ENCODE results near the gene UNC5C. TPM values are rescaled to one million over a fixed set of nuclear protein-coding genes. Genes with fewer than 3 reads are reported as not detected.

Gene UNC5C
- total RNA-seq, 2 experiments from 2014 or later = not detected

DNA sequence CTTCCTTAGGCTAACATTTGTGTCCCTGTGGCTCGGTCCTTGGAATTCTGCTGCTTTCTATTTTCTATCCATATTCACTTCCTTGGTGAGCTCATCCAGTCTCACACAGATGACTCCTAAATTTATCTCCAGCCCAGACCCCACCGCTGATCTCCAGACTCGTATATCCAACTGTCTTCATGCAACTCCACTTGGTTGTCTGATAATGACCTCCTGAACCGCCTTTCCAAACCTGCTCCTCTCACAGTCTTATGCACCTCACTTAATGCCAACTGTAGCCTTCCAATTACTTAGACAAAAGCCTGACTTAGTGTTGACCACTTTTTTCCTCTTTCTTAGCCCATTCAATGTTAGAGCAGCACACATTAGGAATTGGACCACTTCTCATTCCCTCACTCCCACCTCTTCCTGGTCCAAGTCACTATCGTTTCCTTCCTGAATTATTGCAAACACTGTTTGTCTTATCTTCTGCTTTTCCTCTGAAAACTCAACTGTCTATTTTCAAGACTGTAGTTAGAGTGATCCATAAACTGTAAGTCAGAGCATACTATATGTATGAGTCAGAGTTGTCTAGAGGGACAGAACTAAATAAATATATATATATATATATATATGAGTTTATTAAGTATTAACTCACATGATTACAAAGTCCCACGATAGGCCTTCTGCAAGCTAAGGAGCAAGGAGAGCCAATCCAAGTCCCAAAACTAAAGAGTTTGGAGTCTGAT lies 292.5 kb downstream of the UNC5C start:
- H3K4me1 ChIP-seq (ENCODE audit: insufficient read depth, low read length) = no peaks in the 10 kb centered on the region
- H3K36me3 ChIP-seq (ENCODE audit: insufficient read depth, low read length) = no peaks in the 10 kb centered on the region
- ChIA-PET CTCF (no interaction called here), POLR2A (no interaction called here)
- H3K27ac ChIP-seq (ENCODE audit: low read depth in 1 of 2, low read length in 2 of 2) = no peak overlapping the region
- no peaks in the 10 kb centered on the region for H3K4me1 Mint-ChIP-seq (ENCODE audit: low read depth)
- H3K27ac Mint-ChIP-seq = no peak overlapping the region
- DNase-seq (no peak), ATAC-seq (ENCODE audit: poor library complexity) (no peak)
- no peaks in the 10 kb centered on the region for H3K9me3 ChIP-seq (ENCODE audit: control insufficient read depth in 1 of 2, insufficient read depth in 1 of 2, low read length in 2 of 2)
- H3K4me3 Mint-ChIP-seq = no peak overlapping the region
- H3K27me3 Mint-ChIP-seq = no peaks in the 10 kb centered on the region
- TF ChIP-seq, protein P1, sequence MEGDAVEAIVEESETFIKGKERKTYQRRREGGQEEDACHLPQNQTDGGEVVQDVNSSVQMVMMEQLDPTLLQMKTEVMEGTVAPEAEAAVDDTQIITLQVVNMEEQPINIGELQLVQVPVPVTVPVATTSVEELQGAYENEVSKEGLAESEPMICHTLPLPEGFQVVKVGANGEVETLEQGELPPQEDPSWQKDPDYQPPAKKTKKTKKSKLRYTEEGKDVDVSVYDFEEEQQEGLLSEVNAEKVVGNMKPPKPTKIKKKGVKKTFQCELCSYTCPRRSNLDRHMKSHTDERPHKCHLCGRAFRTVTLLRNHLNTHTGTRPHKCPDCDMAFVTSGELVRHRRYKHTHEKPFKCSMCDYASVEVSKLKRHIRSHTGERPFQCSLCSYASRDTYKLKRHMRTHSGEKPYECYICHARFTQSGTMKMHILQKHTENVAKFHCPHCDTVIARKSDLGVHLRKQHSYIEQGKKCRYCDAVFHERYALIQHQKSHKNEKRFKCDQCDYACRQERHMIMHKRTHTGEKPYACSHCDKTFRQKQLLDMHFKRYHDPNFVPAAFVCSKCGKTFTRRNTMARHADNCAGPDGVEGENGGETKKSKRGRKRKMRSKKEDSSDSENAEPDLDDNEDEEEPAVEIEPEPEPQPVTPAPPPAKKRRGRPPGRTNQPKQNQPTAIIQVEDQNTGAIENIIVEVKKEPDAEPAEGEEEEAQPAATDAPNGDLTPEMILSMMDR (IDR thresholded peaks at IDR 0.05) = no peak
- no peaks in the 10 kb centered on the region for H3K27me3 ChIP-seq (ENCODE audit: control insufficient read depth in 1 of 2, insufficient read depth in 2 of 2, low read length in 2 of 2)
- H3K36me3 Mint-ChIP-seq (ENCODE audit: low read depth) = no peaks in the 10 kb centered on the region
- intact Hi-C loops (cut with DNase I, micrococcal nuclease) = no loop called here
- H3K4me3 ChIP-seq (ENCODE audit: low read length) = no peak overlapping the region
- no peaks in the 10 kb centered on the region for H3K9me3 Mint-ChIP-seq

DNA sequence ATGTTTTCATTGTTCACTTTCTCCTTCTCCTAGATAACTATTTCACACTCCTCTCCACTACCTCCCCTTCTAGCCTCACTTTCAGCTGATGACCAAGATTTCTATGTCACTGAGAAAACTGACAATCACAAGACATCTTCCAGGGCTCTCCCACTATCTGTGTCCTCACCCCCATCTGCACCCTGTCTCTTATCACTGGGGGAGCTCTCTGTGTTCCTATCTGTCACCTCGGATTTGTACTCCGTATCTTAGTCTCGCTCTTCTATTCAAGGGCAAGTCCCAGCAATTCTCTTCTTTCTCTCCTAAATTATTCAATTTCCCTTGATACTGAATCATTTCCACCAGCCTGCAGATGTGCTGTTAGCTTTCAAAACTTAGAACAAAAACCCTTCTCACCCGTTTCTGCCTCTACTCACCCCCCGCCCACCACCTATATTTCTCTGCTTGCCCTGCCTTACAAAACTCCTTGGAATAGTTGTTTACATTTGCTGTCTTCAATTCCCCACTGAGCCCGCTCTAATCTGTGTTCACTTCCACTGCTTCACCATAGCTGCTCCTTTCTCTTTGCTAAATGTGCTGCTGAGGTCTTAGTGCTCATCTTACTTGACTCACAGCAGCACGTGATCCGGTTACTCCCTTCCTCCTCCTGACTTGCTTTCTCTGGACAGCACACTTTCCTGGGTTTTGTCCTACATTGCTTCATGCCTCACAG lies 293.2 kb downstream of the UNC5C start:
- H3K27ac ChIP-seq (ENCODE audit: low read depth in 1 of 2, low read length in 2 of 2) = no peak overlapping the region
- ATAC-seq (ENCODE audit: poor library complexity) (no peak), DNase-seq (no peak)
- no peak overlapping the region for H3K27ac Mint-ChIP-seq
- no peaks in the 10 kb centered on the region for H3K36me3 Mint-ChIP-seq (ENCODE audit: low read depth)
- H3K36me3 ChIP-seq (ENCODE audit: insufficient read depth, low read length) = no peaks in the 10 kb centered on the region
- TF ChIP-seq, protein P1 (IDR thresholded peaks at IDR 0.05) = no peak
- H3K4me1 ChIP-seq (ENCODE audit: insufficient read depth, low read length) = no peaks in the 10 kb centered on the region
- no peaks in the 10 kb centered on the region for H3K9me3 ChIP-seq (ENCODE audit: control insufficient read depth in 1 of 2, insufficient read depth in 1 of 2, low read length in 2 of 2)
- no peak overlapping the region for H3K4me3 ChIP-seq (ENCODE audit: low read length)
- POLR2A ChIA-PET = no interaction called here
- no peaks in the 10 kb centered on the region for H3K4me1 Mint-ChIP-seq (ENCODE audit: low read depth)
- no peak overlapping the region for H3K4me3 Mint-ChIP-seq
- no peaks in the 10 kb centered on the region for H3K9me3 Mint-ChIP-seq
- CTCF ChIA-PET = no interaction called here
- no peaks in the 10 kb centered on the region for H3K27me3 ChIP-seq (ENCODE audit: control insufficient read depth in 1 of 2, insufficient read depth in 2 of 2, low read length in 2 of 2)
- no peaks in the 10 kb centered on the region for H3K27me3 Mint-ChIP-seq
- intact Hi-C loops (cut with DNase I, micrococcal nuclease) = no loop called here

DNA sequence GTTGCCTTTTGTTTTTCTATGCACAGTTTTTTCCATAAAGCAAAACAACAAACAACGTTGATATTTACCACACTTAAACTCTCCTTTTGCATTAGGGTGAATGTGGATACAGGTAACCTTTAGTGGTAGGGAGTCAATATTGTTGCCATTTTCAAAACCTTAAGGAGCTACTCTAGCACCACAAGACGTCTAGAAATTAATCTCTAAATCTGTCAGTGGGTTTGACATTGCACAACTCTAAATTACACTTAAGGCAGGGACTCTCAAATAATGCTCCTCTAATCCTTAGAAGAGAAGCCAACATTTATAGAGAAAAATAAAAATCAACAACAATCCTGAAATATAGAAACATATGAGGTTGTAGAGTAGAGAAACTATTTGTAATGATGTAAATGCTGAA lies 297.2 kb downstream of the UNC5C start:
- CTCF ChIA-PET = no interaction called here
- no peaks in the 10 kb centered on the region for H3K27me3 Mint-ChIP-seq
- no peaks in the 10 kb centered on the region for H3K27me3 ChIP-seq (ENCODE audit: control insufficient read depth in 1 of 2, insufficient read depth in 2 of 2, low read length in 2 of 2)
- no peaks in the 10 kb centered on the region for H3K4me1 Mint-ChIP-seq (ENCODE audit: low read depth)
- no peak overlapping the region for H3K4me3 ChIP-seq (ENCODE audit: low read length)
- H3K4me1 ChIP-seq (ENCODE audit: insufficient read depth, low read length) = no peaks in the 10 kb centered on the region
- H3K27ac Mint-ChIP-seq = no peak overlapping the region
- no peaks in the 10 kb centered on the region for H3K36me3 Mint-ChIP-seq (ENCODE audit: low read depth)
- no peaks in the 10 kb centered on the region for H3K9me3 ChIP-seq (ENCODE audit: control insufficient read depth in 1 of 2, insufficient read depth in 1 of 2, low read length in 2 of 2)
- intact Hi-C loops (cut with DNase I, micrococcal nuclease) = no loop called here
- H3K36me3 ChIP-seq (ENCODE audit: insufficient read depth, low read length) = no peaks in the 10 kb centered on the region
- TF ChIP-seq, protein P1 (IDR thresholded peaks at IDR 0.05) = no peak
- no peak overlapping the region for H3K27ac ChIP-seq (ENCODE audit: low read depth in 1 of 2, low read length in 2 of 2)
- ATAC-seq (ENCODE audit: poor library complexity) (no peak), DNase-seq (no peak)
- no peaks in the 10 kb centered on the region for H3K9me3 Mint-ChIP-seq
- POLR2A ChIA-PET = no interaction called here
- no peak overlapping the region for H3K4me3 Mint-ChIP-seq
